PC-3 (cell line): ENCODE results near the gene SELENOS.

Experiments used
- CTCF ChIP-seq: fragments of 300-600 bp; sonication (generic); conservative IDR thresholded peaks from 2 replicates; pipeline ENCODE4 v1.5.1; 2017; ENCODE audit warnings: antibody characterized with exemption, low read depth, mild to moderate bottlenecking, low read length
- EZH2 ChIP-seq: fragments of 300-600 bp; sonication (generic); IDR thresholded peaks from one replicate; pipeline ENCODE4 v1.6.1; 2017; ENCODE audit warnings: antibody characterized with exemption, mild to moderate bottlenecking, low read length; ENCODE audit not compliant: unreplicated experiment
- EZH2phosphoT487 ChIP-seq: fragments of 300-600 bp; sonication (generic); IDR thresholded peaks from 2 replicates; pipeline ENCODE4 v1.6.1; 2018; ENCODE audit warnings: mild to moderate bottlenecking, antibody characterized with exemption, low read length, borderline replicate concordance

GRCh38 chr15:101252836-101253235, 24.4 kb downstream of the SELENOS start:
- TF ChIP-seq CTCF, result no peak
- TF ChIP-seq EZH2, result no peak
- TF ChIP-seq EZH2phosphoT487, result no peak
